Measurements from ENCODE around the gene ARMC3.

DNA sequence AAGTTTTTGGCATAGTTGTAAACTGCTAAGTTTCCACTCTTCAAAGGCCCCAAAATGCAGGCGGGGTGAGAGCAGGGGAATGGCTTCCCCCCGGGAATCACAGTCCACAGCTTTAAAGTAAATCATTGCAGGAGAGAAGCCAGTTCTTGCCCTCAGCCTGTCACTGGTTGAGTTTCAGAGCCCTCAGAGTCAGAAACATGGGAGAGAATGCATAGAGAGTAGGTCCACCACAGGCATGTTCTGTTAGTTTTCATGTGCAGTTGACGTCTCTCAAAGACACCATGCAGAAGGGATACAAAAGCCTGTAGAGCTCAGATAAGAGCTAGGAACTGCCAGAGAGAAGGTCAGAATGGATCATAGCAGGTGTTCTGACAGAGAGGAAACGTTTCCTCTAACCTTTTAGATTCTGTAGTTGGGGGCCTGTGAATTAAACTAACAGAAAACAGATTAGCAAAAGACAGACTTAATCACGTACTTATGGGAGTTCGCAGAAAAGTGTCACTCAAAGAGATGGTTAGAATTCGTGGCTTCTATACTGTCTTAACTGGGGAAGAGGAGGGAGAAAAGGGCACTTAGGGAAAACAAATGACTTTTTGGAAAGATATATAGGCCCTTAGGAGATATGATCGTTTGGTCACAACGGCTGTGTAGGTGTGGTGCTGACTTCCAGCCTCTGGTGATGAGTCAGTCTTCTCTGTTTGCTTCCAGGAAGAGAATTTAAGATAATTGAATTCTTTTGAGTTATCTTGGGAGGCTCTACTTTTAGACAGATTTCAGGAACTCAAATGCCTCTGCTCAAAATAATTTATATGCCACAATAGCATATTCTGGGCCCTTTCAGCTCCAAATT lies 119.6 kb downstream of the ARMC3 start:
- no peak for TF ChIP-seq CTCF (IDR thresholded peaks at IDR 0.05; ENCODE audit: poor library complexity, severe bottlenecking)
- no peak for TF ChIP-seq EP300 (conservative IDR thresholded peaks at IDR 0.05; ENCODE audit: poor library complexity, severe bottlenecking)
